MCF 10A (cell line): ENCODE results near the gene GRAMD4. TPM values are rescaled to one million over a fixed set of nuclear protein-coding genes. Genes with fewer than 3 reads are reported as not detected.
"Not testable (repeated sequence)": the region's sequence is repeated elsewhere in the genome, so short reads cannot be mapped to it uniquely, and the experiment has no call there.

Experiments used
- BruUV-seq: library from RNA; stranded (reverse); fragments of 400-500 nt; replicated peaks from 2 replicates; lab custom pipeline; 2021; lab: Mats Ljungman, UMichigan
- CTCF ChIA-PET: fragments of 300-600 bp; sonication (Branson Sonifier 250); formaldehyde crosslinking; extraction: SDS; loops from one replicate; lab custom pipeline; 2021; ENCODE audit warnings: antibody characterized with exemption, inconsistent platforms; lab: Yijun Ruan, JAX
- POLR2A ChIA-PET: fragments of 300-600, 350-650 bp; sonication (Branson Sonifier 250); formaldehyde crosslinking; extraction: SDS; loops from one replicate; lab custom pipeline; 2020; ENCODE audit warnings: antibody characterized with exemption, inconsistent platforms; lab: Yijun Ruan, JAX
- DNase-seq: peaks from one replicate; pipeline ENCODE4 v3.0.0-alpha.2; 2018; ENCODE audit not compliant: unreplicated experiment
- H3K27ac Mint-ChIP-seq: one replicate; pipeline ENCODE4 v1.8.0; 2022; ENCODE audit warnings: mild to moderate bottlenecking, low read depth, mixed read lengths; ENCODE audit not compliant: unreplicated experiment
- H3K27me3 Mint-ChIP-seq: one replicate; pipeline ENCODE4 v1.8.0; 2022; ENCODE audit warnings: mixed read lengths; ENCODE audit not compliant: insufficient read depth, unreplicated experiment
- H3K36me3 Mint-ChIP-seq: one replicate; pipeline ENCODE4 v1.8.0; 2022; ENCODE audit warnings: mild to moderate bottlenecking, moderate library complexity, mixed read lengths; ENCODE audit not compliant: insufficient read depth, unreplicated experiment
- H3K4me1 Mint-ChIP-seq: one replicate; pipeline ENCODE4 v1.8.0; 2022; ENCODE audit warnings: mixed read lengths; ENCODE audit not compliant: insufficient read depth, unreplicated experiment
- H3K4me3 Mint-ChIP-seq: one replicate; pipeline ENCODE4 v1.8.0; 2022; ENCODE audit warnings: mild to moderate bottlenecking, moderate library complexity, mixed read lengths; ENCODE audit not compliant: unreplicated experiment
- H3K9me3 Mint-ChIP-seq: one replicate; pipeline ENCODE4 v1.8.0; 2022; ENCODE audit warnings: mixed read lengths; ENCODE audit not compliant: unreplicated experiment
- intact Hi-C: fragments of 100-400 bp; cut with micrococcal nuclease; formaldehyde crosslinking; loops from 2 replicates; pipeline ENCODE4 v1.14.1; 2022
- total RNA-seq: library from RNA; stranded (reverse); gene quantifications from 2 replicates; pipeline ENCODE4 v1.2.3, GENCODE V29; 2022
- TF ChIP-seq, protein P1 (sequence below): fragments of 200-600 bp; IDR thresholded peaks from one replicate; pipeline ENCODE4 v1.8.0; 2022; ENCODE audit warnings: antibody characterized with exemption, mild to moderate bottlenecking; ENCODE audit not compliant: unreplicated experiment

Gene GRAMD4
- total RNA-seq, 1 experiment from 2014 or later, result 15.6 TPM

DNA sequence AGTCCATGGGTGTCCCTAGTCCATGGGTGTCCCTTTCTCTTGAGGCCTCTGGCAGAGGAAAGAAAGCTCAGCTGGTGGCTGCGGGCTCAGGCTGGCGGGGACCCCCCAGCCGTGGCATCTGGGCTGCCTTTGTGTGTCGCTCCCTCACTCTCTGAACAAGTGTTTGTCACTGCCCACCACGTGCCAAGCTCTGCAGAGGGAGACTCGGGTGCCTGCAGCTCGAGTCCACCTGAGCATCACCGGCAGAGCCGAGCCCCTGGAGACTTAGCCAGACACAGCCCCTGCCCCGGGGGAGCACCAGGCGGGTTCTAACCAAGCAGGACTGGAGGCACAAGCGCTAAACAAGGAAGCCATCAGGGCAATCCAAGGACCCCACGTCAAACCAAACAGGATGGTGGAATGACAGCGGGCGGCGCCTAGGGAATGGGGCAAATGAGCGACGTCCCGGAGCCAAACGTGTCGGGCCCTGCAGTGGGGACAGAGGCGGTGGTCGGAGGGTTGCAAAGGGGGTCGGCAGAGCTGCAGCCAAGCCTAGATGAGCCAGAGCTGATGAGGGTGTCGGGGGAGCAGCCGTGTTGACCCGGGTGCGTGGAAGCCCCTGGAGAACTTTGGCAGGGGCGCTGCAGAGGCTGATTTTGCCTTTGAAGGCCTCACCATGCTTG is 2.1 kb upstream of the GRAMD4 start:
- Mint-ChIP-seq H3K36me3 (no peaks in the 10 kb centered on the region), H3K4me1 (peaks cover 4% of the 10 kb centered on the region), H3K4me3 (no peak overlapping the region), H3K27me3 (no peaks in the 10 kb centered on the region), H3K9me3 (no peaks in the 10 kb centered on the region), H3K27ac (no peak overlapping the region)
- CTCF ChIA-PET, result no interaction called here
- intact Hi-C loops, result no loop called here
- BruUV-seq, result no TSS peak
- TF ChIP-seq, protein P1, sequence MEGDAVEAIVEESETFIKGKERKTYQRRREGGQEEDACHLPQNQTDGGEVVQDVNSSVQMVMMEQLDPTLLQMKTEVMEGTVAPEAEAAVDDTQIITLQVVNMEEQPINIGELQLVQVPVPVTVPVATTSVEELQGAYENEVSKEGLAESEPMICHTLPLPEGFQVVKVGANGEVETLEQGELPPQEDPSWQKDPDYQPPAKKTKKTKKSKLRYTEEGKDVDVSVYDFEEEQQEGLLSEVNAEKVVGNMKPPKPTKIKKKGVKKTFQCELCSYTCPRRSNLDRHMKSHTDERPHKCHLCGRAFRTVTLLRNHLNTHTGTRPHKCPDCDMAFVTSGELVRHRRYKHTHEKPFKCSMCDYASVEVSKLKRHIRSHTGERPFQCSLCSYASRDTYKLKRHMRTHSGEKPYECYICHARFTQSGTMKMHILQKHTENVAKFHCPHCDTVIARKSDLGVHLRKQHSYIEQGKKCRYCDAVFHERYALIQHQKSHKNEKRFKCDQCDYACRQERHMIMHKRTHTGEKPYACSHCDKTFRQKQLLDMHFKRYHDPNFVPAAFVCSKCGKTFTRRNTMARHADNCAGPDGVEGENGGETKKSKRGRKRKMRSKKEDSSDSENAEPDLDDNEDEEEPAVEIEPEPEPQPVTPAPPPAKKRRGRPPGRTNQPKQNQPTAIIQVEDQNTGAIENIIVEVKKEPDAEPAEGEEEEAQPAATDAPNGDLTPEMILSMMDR, result no peak
- POLR2A ChIA-PET, result no interaction called here
- no peak for DNase-seq

DNA sequence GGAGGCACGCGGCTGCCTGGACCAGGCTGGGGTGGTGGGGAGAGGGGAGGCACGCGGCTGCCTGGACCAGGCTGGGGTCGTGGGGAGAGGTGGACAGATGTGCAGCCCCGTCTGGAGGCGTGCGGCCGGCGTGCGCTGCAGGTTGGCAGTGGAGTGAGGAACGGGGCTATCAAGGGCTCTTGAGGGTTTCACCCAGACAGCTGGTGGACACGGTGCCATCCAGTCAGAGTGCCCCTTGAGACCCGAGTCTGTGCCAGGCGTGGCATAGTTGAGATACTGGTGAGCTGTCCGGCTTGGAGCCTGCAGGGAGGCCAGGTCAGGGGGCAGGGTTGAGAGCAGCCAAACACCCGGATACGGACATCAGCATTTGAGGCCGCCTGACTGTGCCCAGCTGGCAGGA is 1.5 kb upstream of the GRAMD4 start:
- Mint-ChIP-seq H3K27me3 (no peaks in the 10 kb centered on the region), H3K4me1 (no peaks in the 10 kb centered on the region), H3K27ac (no peak overlapping the region), H3K36me3 (no peaks in the 10 kb centered on the region), H3K4me3 (no peak overlapping the region), H3K9me3 (no peaks in the 10 kb centered on the region)
- intact Hi-C loops, result no loop called here
- CTCF ChIA-PET, result no interaction called here
- DNase-seq, result no peak
- POLR2A ChIA-PET, result no interaction called here
- TF ChIP-seq, protein P1, result no peak
- BruUV-seq, result no TSS peak

DNA sequence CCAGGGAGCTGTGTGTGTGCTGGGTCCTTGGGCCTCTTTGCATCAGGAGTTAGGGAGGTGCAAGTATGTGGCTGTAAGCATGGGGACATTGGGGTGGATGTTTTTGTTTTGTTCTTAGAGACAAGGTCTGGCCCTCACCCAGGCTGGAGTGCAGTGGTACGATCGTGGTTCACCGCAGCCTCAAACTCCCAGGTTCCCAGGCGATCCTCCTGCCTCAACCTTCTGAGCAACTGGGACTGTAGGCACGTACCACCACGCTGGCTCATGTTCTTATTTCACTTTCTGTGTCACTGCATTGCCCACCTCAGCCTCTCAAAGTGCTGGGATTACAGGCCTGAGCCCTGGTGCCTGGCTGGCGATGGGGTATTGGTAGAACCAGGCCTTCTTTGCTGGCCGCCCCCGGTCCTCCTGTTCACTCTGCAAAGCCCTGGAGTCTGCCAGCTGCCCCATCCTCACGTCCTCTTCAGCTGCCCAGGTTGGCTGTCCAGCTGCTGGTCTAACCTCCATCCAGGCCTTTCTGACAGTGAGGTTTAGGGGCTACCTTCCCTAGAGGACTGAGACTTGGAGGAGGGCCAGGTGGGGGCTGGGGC is 851 bp upstream of the GRAMD4 start:
- Mint-ChIP-seq H3K36me3 (no peaks in the 10 kb centered on the region), H3K4me3 (no peak overlapping the region), H3K27me3 (no peaks in the 10 kb centered on the region), H3K27ac (no peak overlapping the region), H3K9me3 (no peaks in the 10 kb centered on the region), H3K4me1 (no peaks in the 10 kb centered on the region)
- POLR2A ChIA-PET, result no interaction called here
- no peak for DNase-seq
- intact Hi-C loops, result no loop called here
- CTCF ChIA-PET, result no interaction called here
- no TSS peak for BruUV-seq
- TF ChIP-seq, protein P1, result no peak

DNA sequence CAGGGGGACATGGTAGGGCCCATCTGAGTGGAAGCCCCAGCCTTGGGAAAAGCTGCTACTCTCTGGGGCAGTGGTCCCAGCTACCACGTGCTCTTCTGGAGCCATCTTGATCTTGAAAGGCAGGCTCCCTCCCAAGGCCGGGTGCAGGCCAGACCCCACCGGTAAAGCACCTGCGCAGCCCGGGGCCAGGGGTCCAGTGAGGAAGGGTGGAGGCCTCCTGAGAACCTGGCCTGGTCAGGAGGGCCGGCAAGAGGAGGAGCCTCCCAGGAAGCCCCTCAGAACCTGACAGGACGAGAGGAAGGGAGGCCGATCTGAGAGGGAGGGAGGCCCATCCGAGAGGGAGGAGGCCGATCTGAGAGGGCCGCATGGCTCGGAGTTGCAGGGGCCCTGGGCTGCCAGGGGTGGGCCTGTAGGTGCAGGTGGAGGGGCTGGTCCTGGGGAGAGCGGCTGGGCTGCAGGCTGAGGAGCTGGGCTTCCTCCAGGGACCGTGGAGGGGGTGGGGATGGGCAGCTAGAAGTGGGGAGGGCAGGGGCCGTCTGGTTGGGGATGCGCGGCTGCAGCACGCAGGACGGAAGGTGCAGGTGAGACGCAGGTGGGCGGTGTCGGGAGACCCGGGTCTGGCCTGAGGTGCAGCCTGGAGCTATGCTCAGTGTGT is 529 bp downstream of the GRAMD4 start:
- no peak for DNase-seq
- Mint-ChIP-seq H3K36me3 (no peaks in the 10 kb centered on the region), H3K27me3 (no peaks in the 10 kb centered on the region), H3K9me3 (no peaks in the 10 kb centered on the region), H3K4me3 (no peak overlapping the region), H3K4me1 (peaks cover 1% of the 10 kb centered on the region), H3K27ac (no peak overlapping the region)
- ChIA-PET POLR2A (no interaction called here), CTCF (no interaction called here)
- intact Hi-C loops, result no loop called here
- TF ChIP-seq, protein P1, result no peak
- BruUV-seq, result no TSS peak

DNA sequence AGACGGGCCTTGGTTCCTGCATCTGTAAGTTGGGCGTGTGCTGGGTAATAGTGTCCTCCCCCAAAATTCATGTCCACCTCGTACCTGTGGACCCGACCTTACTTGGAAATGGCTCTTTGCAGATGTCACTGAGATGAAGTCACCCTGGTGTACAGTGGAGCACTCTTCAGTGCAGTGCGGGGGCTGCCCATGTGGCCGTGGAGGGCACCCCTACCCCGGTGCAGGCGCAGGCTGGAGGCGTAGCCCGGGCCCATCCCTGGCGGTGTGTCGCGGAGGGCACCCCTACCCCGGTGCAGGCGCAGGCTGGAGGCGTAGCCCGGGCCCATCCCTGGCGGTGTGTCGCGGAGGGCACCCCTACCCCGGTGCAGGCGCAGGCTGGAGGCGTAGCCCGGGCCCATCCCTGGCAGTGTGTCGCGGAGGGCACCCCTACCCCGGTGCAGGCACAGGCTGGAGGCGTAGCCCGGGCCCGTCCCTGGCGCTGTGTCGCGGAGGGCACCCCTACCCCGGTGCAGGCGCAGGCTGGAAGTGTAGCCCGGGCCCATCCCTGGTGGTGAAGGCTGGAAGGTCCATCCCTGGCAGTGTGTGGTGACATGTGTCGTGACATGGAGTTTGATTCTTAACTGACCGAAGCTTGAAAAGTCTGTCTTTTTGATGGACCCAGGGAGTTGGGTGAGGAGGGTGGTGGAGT is 1.2 kb downstream of the GRAMD4 start:
- intact Hi-C loops, DNase-seq, BruUV-seq: not testable (repeated sequence)

More for the DNA sequence above, 1.2 kb downstream of the GRAMD4 start:
- H3K27ac Mint-ChIP-seq, H3K4me1 Mint-ChIP-seq, H3K9me3 Mint-ChIP-seq, H3K36me3 Mint-ChIP-seq, POLR2A ChIA-PET, H3K4me3 Mint-ChIP-seq, H3K27me3 Mint-ChIP-seq: not testable (repeated sequence)
- CTCF ChIA-PET, result interaction anchor here (0.7 kb wide), 1 partner anchor 647 kb away, joined by 3 read pairs; no protein-coding TSS in a partner anchor
